A549 treated with ZK216348 at 1 μM for 4 hours (cell line): ENCODE results near the gene RIMKLB. TPM values are rescaled to one million over a fixed set of nuclear protein-coding genes. Genes with fewer than 3 reads are reported as not detected.

Experiments used
- total RNA-seq: library from RNA; stranded (reverse); fragments of 200-300 nt; extraction: Qiagen RNA extraction; gene quantifications from 5 replicates; pipeline ENCODE4 v1.2.3, GENCODE V29; 2022; ENCODE audit warnings: low read depth

The RIMKLB gene, protein sequence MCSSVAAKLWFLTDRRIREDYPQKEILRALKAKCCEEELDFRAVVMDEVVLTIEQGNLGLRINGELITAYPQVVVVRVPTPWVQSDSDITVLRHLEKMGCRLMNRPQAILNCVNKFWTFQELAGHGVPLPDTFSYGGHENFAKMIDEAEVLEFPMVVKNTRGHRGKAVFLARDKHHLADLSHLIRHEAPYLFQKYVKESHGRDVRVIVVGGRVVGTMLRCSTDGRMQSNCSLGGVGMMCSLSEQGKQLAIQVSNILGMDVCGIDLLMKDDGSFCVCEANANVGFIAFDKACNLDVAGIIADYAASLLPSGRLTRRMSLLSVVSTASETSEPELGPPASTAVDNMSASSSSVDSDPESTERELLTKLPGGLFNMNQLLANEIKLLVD
- total RNA-seq: 17.0 to 20.8 TPM (median 20.0 TPM) in 5 replicates

DNA sequence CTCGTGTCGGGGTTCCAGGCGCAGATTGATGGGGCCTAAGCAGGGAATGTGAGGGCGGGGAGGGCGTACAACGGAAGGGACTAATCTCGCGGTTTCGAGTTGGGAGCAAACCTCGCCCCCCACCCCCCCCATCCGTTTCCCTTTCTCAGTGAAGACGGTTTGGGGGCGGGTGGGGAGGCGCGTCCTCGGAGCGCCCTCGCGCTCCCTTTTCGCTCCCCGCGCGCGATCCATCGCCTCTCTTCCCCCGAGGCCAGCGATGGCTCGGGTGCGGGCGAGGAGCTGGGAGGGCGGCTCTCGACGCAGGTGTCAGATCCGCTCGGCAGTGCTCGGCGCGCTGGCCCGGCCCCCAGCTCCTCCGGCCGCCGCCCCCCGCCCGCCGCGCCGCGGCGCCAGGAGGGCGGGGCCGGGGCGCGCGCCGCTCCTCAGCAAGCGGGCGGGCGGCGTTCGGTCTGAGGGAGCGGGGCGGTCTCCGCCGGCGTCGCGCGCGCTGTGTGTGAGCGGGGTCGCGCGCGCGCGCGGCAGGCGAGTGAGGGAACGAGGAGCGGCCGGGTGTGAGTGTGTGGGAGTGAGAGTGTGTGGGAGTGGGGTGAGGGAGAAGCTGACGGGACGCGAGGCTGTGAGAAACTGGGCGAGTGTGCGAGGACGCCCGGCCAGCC lies at the start of gene RIMKLB:
RIMKLB (plus strand) TSS at position 516 of the 656 bp plus-strand sequence. CDS start 15,876 bp downstream, outside the sequence.

DNA sequence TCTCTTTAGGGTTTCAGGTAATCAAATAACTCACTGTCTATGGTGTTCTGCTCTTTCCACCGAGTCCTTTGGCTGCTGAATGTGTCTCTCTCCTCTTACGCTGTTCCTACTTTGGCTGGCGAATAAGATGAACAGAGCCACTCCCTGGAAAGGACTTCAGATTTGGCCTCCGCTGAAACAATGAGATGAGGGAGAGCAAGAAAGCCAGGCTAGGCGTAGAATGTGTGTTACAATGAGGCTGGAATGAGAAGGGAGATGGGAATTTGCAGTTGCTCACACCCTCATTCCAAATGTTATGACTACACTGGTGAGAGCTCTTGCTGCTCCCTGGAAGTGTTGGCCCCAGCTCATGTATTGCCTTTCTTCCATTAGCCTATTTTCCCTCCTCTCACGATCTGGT lies 35.2 kb upstream of the RIMKLB start, which contains the start of gene MFAP5:
MFAP5 (minus strand) TSS at position 234 of the 400 bp plus-strand sequence. CDS start 722 bp downstream, outside the sequence.

DNA sequence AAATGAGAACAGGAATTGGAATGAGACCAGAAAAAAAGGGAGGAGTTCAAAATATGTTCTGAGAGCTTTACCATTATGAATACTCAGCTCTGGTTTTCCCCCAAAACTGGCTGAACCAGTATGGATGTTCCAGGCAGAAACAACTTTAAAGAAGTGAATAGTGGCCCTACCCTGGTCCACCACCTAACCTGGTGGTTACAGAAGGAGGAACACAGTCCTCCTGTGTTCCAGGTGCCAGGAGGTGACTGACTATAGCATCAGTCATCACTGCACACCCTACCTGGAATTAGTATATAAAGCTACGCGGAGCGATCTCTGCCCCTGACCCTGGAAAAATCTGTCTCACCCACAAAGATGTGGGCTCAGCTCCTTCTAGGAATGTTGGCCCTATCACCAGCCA lies 124.5 kb downstream of the RIMKLB start, which contains the start of gene A2ML1:
A2ML1 (plus strand) TSS at position 324 of the 400 bp plus-strand sequence; CDS start at position 355, 31 bp downstream.

Other genes with a start within 250 kb of the RIMKLB start
- gene CLEC6A, start 242.0 kb upstream of the RIMKLB start, total RNA-seq: not detected in 5 replicates
- gene CLEC4D, start 184.5 kb upstream of the RIMKLB start, total RNA-seq: not detected in 5 replicates
- gene CLEC4E, start 157.1 kb upstream of the RIMKLB start, total RNA-seq: 0.11 to 0.68 TPM (median 0.26 TPM) in 3 of 5 replicates, not detected in the others
- 0.12 to 0.31 TPM (median 0.22 TPM) in 4 of 5 replicates, not detected in the other for gene AICDA, start 85.1 kb upstream of the RIMKLB start, total RNA-seq
- 0.14 TPM in 1 of 5 replicates, not detected in the others for gene MFAP5, start 35.2 kb upstream of the RIMKLB start, total RNA-seq
- gene A2ML1, start 124.6 kb downstream of the RIMKLB start, total RNA-seq: not detected in 5 replicates
- gene PHC1, start 216.5 kb downstream of the RIMKLB start, total RNA-seq: 8.0 to 12.4 TPM (median 11.7 TPM) in 5 replicates